NCI-H1930 (cell line): Measurements from ENCODE around the gene SEH1L.
"Not testable (repeated sequence)": the region's sequence is repeated elsewhere in the genome, so short reads cannot be mapped to it uniquely, and the experiment has no call there.

Source experiments
- DNase-seq, 2 experiments: peaks; one replicate each; lab custom pipeline; 2025; lab: John Stamatoyannopoulos, UW

The SEH1L gene

DNA sequence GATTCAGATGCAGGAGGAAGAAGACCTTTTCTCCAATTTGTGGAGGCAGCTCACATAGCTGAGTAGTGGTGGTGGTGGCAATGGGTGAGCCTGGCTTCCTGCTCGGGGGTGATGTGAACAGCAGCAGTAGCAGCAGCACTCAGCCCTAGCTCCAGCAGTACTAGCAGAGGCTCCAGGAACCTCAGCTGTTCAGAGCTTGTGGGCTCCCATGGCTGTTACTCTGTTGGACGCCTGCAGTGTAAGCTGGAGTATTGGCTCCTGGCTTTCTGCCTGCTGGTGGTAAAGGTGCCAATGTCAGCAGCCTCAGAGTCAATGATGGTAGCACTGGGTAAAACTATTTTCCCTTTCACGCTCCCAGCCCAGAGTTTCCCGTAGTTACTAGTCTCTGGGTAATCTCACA is 3.1 kb upstream of the SEH1L start:
- DNase-seq, result no peak

DNA sequence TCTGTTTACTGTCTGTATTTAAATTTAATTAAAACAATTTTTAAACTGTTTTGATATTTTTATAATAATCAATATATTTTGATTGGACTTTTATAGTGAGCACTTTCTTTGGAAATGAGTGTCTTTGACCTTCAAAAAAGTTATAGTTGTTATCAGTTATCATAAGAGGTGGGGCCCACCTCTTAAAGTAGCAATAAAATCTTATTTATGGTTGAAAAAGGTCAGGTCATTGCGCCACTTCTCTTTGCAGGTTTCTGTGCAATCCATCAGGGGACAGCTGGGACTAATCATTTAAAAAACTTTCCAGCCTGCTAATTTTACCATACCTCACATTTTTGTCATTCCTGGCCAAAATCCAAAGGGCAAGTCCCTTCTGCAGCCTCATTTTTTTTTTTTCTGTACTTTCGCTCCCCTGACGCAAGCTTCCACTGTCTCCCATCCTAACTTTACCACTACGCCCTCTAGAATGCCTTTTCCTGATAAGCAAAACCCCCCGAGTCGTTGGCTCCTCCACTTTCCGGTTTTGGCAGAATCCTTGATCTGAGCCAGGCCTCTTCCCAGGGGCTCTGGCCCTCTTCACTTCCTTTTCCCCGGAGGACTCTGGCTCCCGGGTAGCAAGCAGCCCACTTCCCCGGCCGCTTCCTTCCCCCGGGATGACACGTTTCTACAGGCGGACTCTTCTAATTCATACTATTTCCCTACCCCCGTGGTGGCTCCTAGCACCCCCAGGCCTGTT is 1.1 kb upstream of the SEH1L start:
- DNase-seq, result peak in 1 of 2 experiments; percentile 2

DNA sequence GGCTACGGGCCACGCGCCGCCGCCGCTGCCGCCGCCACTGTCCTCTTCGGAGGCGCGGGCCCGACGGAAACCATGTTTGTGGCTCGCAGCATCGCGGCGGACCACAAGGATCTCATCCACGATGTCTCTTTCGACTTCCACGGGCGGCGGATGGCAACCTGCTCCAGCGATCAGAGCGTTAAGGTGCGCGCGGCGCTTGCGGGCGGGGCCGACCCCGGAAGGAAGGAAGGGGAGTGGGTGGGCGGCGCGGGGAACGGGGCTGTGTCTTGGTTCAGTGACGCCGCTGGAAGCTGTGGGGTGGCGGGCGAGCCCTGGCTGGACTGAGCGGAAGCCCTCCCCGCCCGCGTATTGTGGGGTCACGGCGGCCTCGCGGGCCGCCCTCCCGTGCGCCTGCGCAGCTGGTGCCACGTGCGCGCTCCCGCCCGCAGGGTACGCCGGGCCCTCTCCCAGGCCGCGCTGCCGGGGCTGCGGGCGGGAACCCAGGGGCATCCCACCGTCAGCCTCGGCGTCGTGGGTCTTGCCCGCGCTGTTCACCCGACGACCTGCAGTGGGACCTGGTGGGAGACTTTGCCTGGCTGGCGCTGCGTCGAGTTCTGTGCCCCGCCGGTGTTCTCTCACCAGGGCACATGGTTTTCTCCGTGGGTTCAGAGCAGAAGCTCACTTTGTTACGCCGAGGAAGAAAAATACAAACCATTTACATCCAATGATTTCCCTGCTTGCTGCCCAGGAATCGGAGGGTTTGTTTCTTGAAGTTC is 416 bp downstream of the SEH1L start:
- peak; percentile 68 to 75 for DNase-seq

DNA sequence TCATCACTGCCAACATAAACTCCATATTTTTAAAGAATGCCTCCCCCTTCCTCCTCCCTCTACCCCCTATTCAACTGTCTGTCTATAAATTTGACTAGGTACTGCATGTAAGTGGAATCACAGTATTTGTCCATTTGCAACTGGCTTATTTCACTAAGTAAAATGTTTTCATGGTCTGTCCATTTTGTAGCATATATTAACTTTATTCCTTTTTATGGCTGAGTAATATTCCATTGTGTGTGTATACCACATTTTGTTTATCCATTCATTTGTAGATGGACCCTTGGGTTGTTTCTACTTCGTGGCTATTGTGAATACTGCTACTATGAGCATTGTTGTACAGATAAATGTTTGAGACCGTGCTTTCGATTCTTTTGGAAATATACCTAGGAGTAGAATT is 10.7 kb downstream of the SEH1L start:
- no peak for DNase-seq

DNA sequence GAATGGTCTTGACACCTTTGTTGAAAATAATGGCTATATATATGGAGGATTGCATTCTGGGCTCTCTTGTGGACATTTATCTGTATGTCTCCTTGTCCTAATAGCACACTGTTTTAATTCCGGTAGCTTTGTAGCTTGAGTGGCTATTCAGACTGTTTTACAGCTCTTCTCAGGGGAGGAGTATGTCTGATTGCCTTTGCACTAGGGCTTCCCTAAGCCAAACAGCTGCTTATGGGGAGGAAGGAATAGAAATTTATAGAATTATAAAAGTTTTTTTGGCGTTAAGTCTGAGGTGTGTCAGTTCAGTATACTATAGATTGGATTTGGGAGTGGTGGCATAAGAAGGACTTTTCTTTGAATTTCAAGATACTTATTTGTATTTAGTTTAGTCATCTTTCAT is 12.6 kb downstream of the SEH1L start:
- DNase-seq, result no peak

DNA sequence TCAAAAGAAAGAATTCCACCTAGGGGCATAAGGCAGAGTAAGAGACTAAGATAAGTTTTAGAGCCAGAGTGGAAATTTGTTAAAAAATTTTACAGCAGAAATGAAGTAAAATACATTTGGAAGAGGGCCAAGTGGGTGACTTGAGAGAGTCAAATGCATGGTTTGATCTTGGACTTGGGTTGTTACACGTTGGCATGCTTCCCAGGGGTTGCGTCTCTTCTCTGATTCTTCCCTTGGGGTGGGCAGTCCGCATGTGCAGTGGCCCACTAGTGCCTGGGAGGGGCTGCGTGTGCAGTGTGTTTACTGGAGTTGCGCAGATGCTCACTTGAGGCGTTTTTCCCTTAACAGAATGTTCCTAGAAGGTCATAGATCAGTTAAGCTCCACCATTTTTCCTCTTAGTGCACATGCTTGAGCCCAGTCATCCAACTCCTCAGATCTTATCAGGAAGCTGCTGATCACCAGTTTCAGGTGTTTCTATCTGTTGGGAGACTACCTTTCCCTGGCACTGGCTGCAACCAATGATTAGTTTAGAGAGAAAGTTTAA is 13.1 kb downstream of the SEH1L start:
- no peak for DNase-seq

DNA sequence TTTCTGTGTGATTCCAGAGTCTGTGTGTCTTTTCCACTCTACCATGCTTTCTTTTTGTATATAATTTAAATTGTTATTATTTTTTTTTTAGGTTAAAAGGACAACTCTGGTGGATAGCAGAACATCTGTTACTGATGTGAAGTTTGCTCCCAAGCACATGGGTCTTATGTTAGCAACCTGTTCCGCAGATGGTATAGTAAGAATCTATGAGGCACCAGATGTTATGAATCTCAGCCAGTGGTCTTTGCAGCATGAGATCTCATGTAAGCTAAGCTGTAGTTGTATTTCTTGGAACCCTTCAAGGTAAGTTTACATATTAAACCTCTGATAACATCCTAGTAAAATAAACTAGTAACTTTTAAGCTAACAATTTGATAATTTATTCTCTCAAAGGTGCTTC is 15.3 kb downstream of the SEH1L start:
- no peak for DNase-seq

DNA sequence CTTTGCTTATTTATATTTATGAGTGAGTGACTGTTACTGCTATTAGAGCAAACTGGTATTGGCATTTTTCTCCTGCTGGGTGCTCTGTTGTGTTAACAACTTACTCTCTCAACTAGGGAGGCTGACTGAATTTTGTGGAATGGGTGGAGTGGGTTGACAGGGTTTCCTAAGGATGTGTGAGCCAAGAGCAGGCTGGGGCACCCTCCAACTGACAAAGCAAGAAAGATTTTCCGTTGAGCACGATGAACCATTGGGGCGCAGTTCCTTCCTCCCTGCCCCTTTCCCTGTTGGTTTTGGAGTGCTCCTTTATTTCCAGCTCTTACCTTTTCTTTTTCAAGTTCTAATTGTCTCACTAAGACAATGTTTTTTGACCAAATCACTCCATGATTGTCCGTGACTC is 20.3 kb downstream of the SEH1L start:
- no peak for DNase-seq

DNA sequence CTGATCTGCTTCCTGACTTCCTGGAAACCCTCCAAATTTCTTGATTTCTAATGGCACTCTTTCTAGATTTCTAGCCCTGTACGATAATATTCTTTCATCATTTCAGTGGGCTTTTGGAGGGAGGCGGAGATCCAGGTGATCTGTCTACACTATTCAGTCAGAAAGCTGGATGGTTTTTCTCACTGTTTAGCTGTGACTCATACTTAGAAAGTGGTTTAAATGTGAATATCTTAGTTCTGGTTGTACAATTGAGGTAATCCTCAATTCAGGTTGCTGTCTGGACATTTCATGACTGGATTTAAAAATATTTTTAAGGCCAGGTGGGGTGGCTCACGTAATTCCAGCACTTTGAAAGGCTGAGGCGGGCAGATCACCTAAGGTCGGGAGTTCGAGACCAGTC is 20.8 kb downstream of the SEH1L start:
- no peak for DNase-seq

DNA sequence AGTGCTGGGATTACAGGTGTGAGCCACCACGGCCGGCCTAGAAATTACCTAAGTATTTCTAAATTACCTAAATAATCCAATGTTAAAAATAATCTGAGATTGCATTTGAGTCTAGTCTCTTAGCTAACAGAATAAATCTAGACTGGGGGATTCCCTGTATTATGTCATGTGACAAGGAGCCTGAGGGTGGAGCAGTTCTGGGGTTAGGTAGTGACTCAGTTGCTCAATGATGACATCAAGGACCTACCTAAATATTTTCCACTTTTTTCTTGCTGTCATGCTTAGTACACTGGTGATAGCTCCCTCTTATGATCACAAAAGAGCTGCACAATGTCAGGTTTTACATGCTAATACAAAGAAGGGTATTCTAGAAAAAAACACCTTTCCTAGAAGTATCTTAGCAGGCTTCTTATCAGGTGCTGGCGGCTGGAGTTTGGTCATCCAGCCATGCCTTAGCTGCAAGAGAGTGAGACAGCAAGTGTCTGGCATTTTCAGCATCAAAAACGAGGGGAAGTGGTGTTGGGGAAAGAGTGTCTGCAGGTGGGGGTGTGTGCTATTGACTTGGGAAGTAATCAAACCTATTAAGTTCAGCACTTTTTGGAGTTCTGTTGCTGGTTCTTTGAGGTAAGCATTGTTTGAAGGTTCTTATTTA is 25.9 kb downstream of the SEH1L start:
- DNase-seq, result no peak

DNA sequence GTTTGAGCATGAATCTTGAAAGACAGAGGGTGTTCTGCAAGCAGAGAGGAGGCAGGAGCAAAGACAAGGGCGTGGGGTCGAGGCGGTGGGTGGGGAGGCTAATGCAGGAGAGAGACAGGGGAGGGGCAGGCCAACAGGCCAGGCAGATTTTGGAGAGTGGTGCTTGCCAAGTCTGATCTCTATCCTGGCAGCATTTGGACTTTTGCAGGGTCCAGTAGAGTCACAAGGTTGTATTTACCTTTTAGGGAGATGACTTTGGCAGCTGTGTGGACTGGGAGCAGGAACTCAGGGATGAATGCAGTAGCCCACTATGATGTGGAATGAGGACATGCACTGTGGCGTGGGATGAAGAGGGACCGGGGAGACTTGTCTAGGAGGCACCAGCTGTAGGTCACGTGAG is 27.7 kb downstream of the SEH1L start:
- DNase-seq, result no peak

DNA sequence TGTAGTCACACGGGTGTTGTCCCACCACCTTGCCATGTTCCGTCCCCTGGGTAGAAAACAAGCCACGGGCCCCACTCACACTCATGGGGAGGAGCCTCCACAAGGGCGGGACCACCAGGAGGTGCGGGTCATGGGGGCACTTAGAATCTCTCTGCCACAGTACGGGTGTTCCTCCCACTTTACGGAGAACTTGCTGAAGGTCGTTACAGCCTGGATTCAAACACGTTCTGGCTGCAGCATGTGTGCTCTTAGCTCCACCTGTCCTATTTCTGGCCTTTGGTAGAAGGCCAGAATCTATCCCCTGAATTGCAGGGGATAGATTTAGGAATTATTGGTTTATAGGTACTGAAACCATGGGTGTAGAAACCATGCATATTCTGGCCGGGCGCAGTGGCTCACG is 28.5 kb downstream of the SEH1L start:
- no peak for DNase-seq

DNA sequence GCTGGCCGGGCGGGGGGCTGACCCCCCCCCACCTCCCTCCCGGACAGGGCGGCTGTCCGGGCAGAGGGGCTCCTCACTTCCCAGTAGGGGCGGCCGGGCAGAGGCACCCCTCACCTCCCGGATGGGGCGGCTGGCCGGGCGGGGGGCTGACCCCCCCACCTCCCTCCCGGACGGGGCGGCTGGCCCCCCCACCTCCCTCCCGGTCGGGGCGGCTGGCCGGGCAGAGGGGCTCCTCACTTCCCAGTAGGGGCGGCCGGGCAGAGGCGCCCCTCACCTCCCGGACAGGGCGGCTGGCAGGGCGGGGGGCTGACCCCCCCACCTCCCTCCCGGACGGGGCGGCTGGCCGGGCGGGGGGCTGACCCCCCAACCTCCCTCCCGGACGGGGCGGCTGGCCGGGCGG is 32.3 kb downstream of the SEH1L start:
- DNase-seq, result not testable (repeated sequence)

DNA sequence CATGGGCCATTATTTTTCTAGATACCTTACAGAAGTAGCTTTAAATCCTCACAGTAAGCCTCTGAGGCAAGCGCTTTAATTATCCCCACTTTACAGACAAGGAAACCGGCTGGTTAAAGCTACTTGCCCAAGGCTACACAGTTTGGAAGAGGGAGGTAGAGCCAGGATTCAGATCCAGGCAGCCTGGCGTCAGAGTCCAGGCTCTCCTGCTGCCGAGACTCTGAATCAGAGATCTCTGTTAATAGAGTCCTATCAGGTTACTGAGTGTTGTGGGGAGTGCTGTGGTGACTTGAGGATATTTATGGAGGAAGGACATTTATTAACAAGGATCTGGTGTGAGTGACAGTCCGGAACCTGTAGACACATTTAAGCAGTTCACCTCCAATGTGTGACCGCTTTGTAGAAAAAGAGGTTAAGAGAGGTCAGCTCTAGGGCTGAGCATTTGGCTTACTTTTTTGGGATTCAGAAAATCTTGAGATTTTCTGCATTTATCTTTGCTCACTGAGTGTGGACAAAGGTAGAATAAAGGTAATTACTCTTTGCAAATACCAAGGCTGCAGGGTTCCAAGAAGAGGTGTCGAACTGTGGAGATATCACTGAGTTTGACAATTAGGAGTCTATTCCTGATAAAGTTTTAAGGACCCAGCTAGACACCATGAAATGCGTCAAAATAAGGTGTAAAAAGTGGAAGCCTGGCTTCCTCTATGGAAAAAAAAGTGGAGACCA is 41.7 kb downstream of the SEH1L start:
- no peak for DNase-seq

DNA sequence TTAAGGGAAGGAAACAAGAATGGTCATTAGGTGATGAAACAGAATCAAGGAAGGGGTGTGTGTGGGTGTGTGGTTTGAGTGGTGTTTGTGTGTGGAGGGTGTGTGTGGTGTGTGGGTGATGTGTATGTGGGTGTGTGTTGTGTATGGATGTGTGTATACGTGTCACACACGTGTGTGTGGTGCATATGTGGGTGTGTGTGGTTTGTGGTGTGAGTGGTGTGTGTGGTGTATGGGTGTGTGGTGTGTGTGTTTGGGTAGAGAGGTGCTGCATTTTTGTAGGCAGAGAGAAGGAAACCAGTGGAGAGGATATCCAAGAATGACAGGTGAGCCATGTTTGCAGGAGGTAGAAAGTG is 42.3 kb downstream of the SEH1L start:
- no peak for DNase-seq

DNA sequence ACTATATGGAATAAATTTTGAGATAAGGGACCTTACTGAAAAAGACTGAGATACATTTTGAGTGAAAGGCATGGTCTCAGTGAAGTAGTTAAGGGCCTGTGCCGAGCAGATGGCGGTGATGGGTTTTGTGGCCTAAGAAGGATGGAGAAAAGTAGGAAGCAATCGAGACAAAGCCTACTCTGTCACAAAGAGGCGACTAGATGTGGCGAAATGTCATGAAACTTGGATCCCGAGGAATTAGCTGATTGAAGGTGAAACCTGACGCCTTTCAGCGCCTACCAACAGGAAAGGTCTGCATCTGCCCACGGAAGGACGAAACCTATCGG is 42.8 kb downstream of the SEH1L start:
- DNase-seq, result no peak

DNA sequence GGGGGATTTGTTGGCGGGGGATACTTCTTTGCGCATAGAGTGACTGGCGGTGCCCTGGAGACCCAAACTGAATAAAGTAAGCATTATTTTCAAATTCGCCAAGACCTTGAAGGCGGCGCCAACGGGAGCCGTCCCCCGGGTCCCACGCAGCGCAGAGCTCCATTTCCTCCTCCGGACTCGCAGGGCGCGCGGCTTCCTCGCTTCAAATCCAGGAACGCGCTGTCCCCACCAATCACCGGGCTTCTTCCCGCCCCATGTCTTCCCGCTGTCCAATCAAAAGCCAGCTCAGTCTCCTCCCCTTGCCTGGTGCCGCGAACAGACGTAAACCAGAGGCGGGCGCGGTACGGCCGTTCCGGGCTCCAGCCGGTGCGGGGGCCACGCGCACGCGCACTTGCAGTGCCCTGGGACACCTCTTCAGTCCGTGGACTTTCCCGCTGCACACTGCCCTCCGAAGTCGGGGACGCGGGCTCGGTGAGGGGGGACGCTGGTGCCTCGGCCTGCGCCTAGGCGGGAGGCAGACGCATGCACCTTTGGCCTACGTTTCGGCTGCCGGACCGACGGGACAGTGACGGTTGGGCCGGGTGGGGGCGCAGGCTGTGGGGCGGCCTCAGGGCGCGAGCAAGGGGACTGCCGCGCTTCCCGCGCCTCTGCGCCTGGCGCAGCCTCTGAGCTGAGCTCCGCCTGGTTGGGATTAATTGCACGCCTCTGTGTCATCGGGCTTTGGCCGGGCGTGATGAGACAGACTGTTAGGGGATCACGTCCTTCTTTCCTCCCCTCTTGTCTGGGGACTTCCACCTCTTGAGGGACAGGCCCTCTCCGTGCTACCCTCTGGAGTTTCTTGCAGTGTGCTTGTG is 43.4 kb downstream of the SEH1L start, which contains the start of gene CEP192:
Gene CEP192, plus strand, starts transcription at position 396 of the 854 bp plus-strand sequence. CDS start 8,063 bp downstream, outside the sequence.
- DNase-seq, result peak; percentile 88 to 90

DNA sequence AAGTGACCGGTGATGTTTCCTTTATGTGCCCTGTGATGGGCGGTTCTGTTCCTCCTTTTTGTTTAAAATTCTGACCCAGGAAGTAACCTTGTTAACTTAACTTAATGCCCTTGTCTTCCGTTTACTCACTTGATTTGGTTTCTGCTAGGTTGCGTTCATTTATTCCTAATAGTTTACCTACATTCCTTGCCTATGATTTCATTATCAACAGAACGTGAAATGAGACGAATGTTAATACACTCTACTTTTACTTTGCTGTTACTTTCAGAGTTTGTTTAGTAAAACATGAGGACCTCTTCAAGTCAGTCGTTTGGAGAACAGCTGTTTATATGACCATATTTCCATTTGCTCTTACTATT is 44.0 kb downstream of the SEH1L start:
- DNase-seq, result no peak

DNA sequence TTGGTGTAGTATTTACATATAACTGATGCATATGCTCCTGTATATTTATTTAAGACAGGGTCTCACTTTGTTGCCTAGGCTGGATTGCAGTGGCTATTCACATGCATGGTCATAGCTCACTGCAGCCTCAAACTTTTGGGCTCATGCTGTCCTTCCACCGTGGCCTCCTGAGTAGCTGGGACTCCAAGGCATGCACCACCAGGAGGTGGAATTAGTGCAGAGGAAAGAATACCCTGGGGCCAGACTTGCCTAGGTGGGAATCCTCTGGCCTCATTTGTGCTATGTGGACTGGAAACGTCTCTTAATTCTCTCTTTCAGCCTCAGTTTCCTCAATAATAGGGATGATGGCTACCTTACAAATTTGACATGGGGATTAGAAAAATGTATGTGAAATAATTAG is 45.6 kb downstream of the SEH1L start:
- no peak for DNase-seq

DNA sequence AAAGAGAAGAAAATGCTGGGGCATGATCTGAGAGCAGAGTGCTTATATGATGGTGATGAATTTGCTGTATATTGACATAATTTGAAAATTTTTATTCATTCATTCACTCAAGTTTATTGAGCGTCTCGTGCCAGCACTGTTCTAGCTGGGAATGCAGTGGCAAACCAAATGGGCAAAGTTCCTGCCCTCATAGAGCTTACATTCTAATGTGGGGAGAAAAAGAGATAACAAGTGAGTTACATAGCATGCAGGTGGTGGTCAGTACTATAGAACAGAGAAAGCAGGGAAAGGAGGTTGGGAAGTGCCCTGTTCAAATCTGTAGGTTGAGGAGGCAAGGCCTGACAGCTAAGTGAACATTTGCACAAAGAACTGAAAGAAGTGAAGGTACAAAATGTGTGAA is 47.6 kb downstream of the SEH1L start:
- DNase-seq, result no peak

DNA sequence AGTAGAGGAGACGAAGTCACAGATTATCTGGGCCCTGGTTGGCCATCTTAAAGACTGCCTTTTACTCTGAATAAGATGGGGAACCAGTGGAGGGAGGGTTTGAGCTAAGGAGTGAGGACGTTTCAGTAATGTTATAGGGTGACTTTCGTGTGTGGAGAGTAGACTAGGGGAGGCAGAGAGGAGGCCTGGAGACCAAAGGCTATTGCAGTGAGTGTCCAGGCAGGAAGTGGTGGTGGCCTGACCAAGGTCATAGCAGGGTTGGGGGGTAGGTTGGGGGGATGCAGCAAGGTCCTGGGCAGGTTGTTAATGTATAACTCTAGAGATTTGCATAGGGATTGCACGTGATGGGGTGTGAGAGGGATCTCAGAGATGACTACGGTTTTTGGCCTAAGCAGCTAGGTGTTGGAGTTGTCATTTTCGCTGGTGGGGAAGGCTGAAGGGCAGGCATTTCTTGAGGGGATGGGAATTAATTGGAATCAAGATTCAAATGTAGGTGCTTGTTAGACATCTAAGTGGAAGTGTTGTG is 48.2 kb downstream of the SEH1L start:
- no peak for DNase-seq
